Esophagus muscularis mucosa (tissue), 4 donors: ENCODE data around the gene CEP95. TPM values are rescaled to one million over a fixed set of nuclear protein-coding genes. Genes with fewer than 3 reads are reported as not detected.

Experiments
- DNase-seq: peaks from one replicate; pipeline ENCODE4 v3.0.0-alpha.2; 2017; ENCODE audit errors: extremely low spot score
- H3K27ac ChIP-seq, 4 donors: fragments of 200-600 bp; sonication (generic); replicated peaks in 1 of 4; 1 replicate in 3 of 4; 2 replicates in 1 of 4; pipeline ENCODE4 v1.5.1; 2016 to 2019; ENCODE audit warnings: mild to moderate bottlenecking in 1 of 4
- H3K27me3 ChIP-seq, 4 donors: fragments of 200-600 bp; sonication (generic); one replicate each; pipeline versions ENCODE4 v1.5.1 to v1.6.0; 2016 to 2019
- H3K36me3 ChIP-seq, 4 donors: fragments of 200-600 bp; sonication (generic); one replicate each; pipeline ENCODE4 v1.5.1; 2016 to 2019
- H3K4me1 ChIP-seq, 4 donors: fragments of 200-600 bp; sonication (generic); one replicate each; pipeline ENCODE4 v1.5.1; 2016 to 2019
- H3K4me3 ChIP-seq, 4 donors: fragments of 200-600 bp; sonication (generic); 1 replicate in 2 of 4; 2 replicates in 2 of 4; pipeline ENCODE4 v1.5.1; 2016 to 2019; ENCODE audit warnings: mild to moderate bottlenecking in 4 of 4, moderate library complexity in 1 of 4
- H3K9me3 ChIP-seq, 4 donors: fragments of 200-600 bp; sonication (generic); 1 replicate in 3 of 4; 2 replicates in 1 of 4; pipeline ENCODE4 v1.5.1; 2016 to 2019
- EP300 ChIP-seq: sonication (generic); formaldehyde crosslinking; IDR thresholded peaks from one replicate; pipeline ENCODE4 v1.6.1; 2017; ENCODE audit warnings: antibody characterized with exemption
- POLR2A ChIP-seq: fragments of 450-650 bp; IDR thresholded peaks from one replicate; pipeline ENCODE4 v1.6.1; 2017; ENCODE audit warnings: antibody characterized with exemption, moderate library complexity, mild to moderate bottlenecking, low read depth
- POLR2AphosphoS5 ChIP-seq, 2 donors: sonication (generic); formaldehyde crosslinking; IDR thresholded peaks; one replicate each; pipeline ENCODE4 v1.6.1; 2017; ENCODE audit warnings: antibody characterized with exemption in 2 of 2
- WGBS: methylation state at CpG from one replicate; pipeline ENCODE4 v1.1.5; 2018; 5-methylcytosine and 5-hydroxymethylcytosine counted together
- intact Hi-C: fragments of 100-400 bp; cut with DNase I; formaldehyde crosslinking; loops from one replicate; pipeline ENCODE4 v1.15.1; 2023
- total RNA-seq, 4 donors: library from RNA; depleted of rRNA; stranded (reverse); fragments of >200 nt; gene quantifications; one replicate each; pipeline versions ENCODE4 v1.1.0 to v1.2.1, GENCODE V29; 2016
- TF ChIP-seq, protein P1 (sequence below), 3 experiments: fragments of 200-600 bp in 2 of 3; fragments of 450-650 bp in 1 of 3; sonication (generic) in 2 of 3; IDR thresholded peaks; one replicate each; pipeline ENCODE4 v1.5.1; 2017 to 2019; ENCODE audit warnings: antibody characterized with exemption in 3 of 3, mild to moderate bottlenecking in 2 of 3, moderate library complexity in 1 of 3

Gene CEP95
- total RNA-seq, 4 donors from 2014 or later: 24.6 to 39.5 (median 34.8) TPM

DNA sequence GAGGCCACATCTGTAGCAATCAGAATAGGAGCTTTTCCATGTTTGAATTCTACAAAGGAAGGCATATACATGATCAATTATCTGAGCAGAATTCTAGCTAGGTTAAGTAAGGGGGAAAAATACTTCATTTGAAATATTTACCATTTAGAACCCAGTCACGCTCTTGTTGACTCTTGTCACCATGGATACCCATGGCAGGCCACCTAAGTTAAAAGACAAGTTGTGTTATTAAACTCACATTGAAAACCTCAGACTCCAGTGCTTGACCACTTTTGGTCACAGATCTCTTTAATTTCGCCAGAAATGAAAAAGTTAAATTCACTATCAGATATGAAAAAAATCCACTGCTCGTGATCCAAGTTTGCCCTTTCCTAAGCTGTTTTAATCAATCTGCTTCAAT, 4.8 kb upstream of the CEP95 start:
- no peaks in the 10 kb centered on the region for H3K9me3 ChIP-seq
- 52% methylated on average over 3 of the region's 3 CpGs for WGBS
- H3K27me3 ChIP-seq: no peaks in the 10 kb centered on the region
- no peak for DNase-seq
- H3K4me1 ChIP-seq: peaks cover 54 to 75% (median 71%) of the 10 kb centered on the region in 4 donors
- H3K4me3 ChIP-seq: no peak overlapping the region
- intact Hi-C loops: loop anchor here (5.0 kb wide), 1 partner anchor 150 kb away; no protein-coding TSS in a partner anchor
- H3K36me3 ChIP-seq: peaks cover 54 to 76% (median 70%) of the 10 kb centered on the region in 4 donors
- H3K27ac ChIP-seq: peak overlapping the region in 2 of 4 donors; percentile 31 to 99
- no peak for TF ChIP-seq POLR2AphosphoS5 (IDR thresholded peaks at IDR 0.05)
- no peak for TF ChIP-seq POLR2A
- no peak for TF ChIP-seq EP300
- TF ChIP-seq, protein P1, sequence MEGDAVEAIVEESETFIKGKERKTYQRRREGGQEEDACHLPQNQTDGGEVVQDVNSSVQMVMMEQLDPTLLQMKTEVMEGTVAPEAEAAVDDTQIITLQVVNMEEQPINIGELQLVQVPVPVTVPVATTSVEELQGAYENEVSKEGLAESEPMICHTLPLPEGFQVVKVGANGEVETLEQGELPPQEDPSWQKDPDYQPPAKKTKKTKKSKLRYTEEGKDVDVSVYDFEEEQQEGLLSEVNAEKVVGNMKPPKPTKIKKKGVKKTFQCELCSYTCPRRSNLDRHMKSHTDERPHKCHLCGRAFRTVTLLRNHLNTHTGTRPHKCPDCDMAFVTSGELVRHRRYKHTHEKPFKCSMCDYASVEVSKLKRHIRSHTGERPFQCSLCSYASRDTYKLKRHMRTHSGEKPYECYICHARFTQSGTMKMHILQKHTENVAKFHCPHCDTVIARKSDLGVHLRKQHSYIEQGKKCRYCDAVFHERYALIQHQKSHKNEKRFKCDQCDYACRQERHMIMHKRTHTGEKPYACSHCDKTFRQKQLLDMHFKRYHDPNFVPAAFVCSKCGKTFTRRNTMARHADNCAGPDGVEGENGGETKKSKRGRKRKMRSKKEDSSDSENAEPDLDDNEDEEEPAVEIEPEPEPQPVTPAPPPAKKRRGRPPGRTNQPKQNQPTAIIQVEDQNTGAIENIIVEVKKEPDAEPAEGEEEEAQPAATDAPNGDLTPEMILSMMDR (IDR thresholded peaks at IDR 0.05): no peak

- Histone ChIP-seq H3K36me3 (peaks cover 54 to 72% (median 69%) of the 10 kb centered on the region in 4 donors), H3K9me3 (no peaks in the 10 kb centered on the region), H3K27me3 (no peaks in the 10 kb centered on the region), H3K4me1 (peaks cover 49 to 72% (median 67%) of the 10 kb centered on the region in 4 donors), H3K27ac (peak overlapping the region in 3 of 4 donors; percentile 31 to 99 (median 99)), H3K4me3 (no peak overlapping the region)
- WGBS: 68% methylated on average over 2 of the region's 2 CpGs
- TF ChIP-seq, protein P1 (IDR thresholded peaks at IDR 0.05): no peak
- intact Hi-C loops: loop anchor here (5.0 kb wide), 1 partner anchor 149 kb away; no protein-coding TSS in a partner anchor
- DNase-seq: no peak
Measured at GRCh38 chr17:64502809-64503208, 4.0 kb upstream of the CEP95 start.

DNA sequence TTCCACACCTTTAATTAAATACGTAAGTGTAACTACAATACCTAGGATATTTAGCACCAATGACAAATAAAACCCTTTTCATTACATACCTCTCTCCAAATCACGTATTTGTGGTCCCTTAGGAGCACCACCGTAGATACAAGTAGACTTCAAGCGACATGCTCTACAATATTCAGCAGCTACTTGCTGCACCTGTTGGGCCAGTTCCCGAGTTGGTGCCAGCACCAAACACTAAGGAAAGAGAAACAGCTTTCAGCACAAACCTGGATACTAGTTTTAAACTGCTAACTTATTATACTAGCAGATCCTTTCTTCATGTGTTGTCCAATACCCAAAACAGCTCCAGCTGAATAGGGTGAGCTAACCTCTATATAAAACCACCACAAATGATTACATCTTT, 3.4 kb upstream of the CEP95 start:
- Histone ChIP-seq H3K36me3 (peaks cover 54 to 67% (median 64%) of the 10 kb centered on the region in 4 donors), H3K4me1 (peaks cover 49 to 72% (median 67%) of the 10 kb centered on the region in 4 donors), H3K9me3 (no peaks in the 10 kb centered on the region), H3K4me3 (peak overlapping the region in 3 of 4 donors; percentile 77 to 94 (median 91)), H3K27ac (peak overlapping the region; percentile 30 to 100 (median 99)), H3K27me3 (no peaks in the 10 kb centered on the region)
- WGBS: 68% methylated on average over 5 of the region's 5 CpGs
- DNase-seq: no peak
- TF ChIP-seq, protein P1 (IDR thresholded peaks at IDR 0.05): no peak
- TF ChIP-seq POLR2AphosphoS5 (IDR thresholded peaks at IDR 0.05): no peak
- TF ChIP-seq POLR2A: no peak
- intact Hi-C loops: loop anchor here (5.0 kb wide), 1 partner anchor 149 kb away; no protein-coding TSS in a partner anchor

DNA sequence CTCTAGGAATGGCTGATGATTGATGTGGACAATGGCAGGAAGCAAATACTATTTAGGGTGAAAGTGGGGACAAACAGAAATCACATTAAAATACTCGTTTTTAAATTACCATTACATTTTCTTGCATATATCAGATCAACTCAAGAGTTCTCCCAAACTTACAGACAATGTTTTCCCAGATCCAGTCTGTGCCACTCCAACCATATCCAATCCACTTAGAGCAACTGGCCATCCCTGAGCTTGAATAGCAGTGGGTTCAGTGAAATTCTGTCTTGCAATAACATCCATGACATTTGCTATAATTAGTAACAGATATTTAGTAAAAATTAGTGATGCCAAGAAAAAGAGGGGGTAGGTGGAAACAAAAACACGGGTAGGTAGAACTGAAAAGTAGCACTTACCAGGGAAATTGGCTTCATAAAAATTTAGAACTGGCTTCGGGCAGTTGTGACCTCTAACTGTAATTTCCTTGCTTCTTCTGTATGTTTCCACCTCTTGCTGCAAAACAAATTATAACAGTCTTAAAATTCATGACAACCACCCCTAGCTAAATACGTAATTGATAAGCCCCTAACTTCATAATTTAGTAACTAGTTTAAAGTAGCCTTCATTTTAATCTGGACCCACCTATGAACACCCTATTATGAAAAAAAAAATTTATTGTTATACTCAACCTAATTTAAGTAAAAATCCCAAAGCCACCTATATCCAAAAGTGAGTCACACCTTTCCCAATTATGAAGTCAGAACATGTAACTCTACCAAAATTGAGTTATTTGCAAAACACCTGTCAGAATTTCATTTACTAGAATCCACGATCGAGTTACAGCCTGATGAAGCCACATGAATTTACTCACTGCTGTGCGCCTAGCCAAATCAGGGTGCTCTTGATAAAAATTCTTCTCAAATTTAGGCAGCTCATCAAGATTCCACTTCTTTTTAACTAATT, 2.7 kb upstream of the CEP95 start:
- H3K4me1 ChIP-seq: peaks cover 55 to 72% (median 70%) of the 10 kb centered on the region in 4 donors
- 25% methylated on average over 7 of the region's 7 CpGs for WGBS
- peak overlapping the region; percentile 99 to 100 (median 99) for H3K27ac ChIP-seq
- intact Hi-C loops: loop anchor here (5.0 kb wide), 1 partner anchor 148 kb away; no protein-coding TSS in a partner anchor
- no peak for DNase-seq
- TF ChIP-seq, protein P1 (IDR thresholded peaks at IDR 0.05): no peak
- no peak for TF ChIP-seq POLR2A
- TF ChIP-seq EP300: no peak
- no peak for TF ChIP-seq POLR2AphosphoS5 (IDR thresholded peaks at IDR 0.05)
- no peaks in the 10 kb centered on the region for H3K9me3 ChIP-seq
- H3K36me3 ChIP-seq: peaks cover 51 to 63% (median 58%) of the 10 kb centered on the region in 4 donors
- H3K27me3 ChIP-seq: no peaks in the 10 kb centered on the region
- peak overlapping the region; percentile 77 to 94 (median 90) for H3K4me3 ChIP-seq
